ENCODE data around the gene DIPK2B.

DIPK2B gene

GRCh38 chrX:45165726-45166125, 35.0 kb downstream of the DIPK2B start:
- Histone ChIP-seq H3K27ac (no peak overlapping the region), H4K20me1 (ENCODE audit: insufficient read depth) (no peaks in the 10 kb centered on the region), H3K4me1 (ENCODE audit: low read depth, poor library complexity, severe bottlenecking) (no peaks in the 10 kb centered on the region), H3K4me3 (IDR thresholded peaks at IDR 0.05; ENCODE audit: insufficient read depth, low read depth, low read length) (no peak overlapping the region), H3K4me2 (no peak overlapping the region), H3K79me2 (ENCODE audit: insufficient read depth, low read depth) (no peaks in the 10 kb centered on the region), H2AFZ (ENCODE audit: low read depth) (no peak overlapping the region), H3K36me3 (ENCODE audit: insufficient read depth) (no peaks in the 10 kb centered on the region), H3K9ac (no peak overlapping the region), H3K27me3 (ENCODE audit: insufficient read depth, low read depth) (no peaks in the 10 kb centered on the region)
- TF ChIP-seq CTCF (conservative IDR thresholded peaks at IDR 0.05; ENCODE audit: low read depth, low read length): no peak

- no peaks in the 10 kb centered on the region for H4K20me1 ChIP-seq (ENCODE audit: insufficient read depth)
- no peaks in the 10 kb centered on the region for H3K27me3 ChIP-seq (ENCODE audit: insufficient read depth, low read depth)
- H3K9ac ChIP-seq: no peak overlapping the region
- H3K79me2 ChIP-seq (ENCODE audit: insufficient read depth, low read depth): no peaks in the 10 kb centered on the region
- no peak overlapping the region for H3K27ac ChIP-seq
- H3K4me1 ChIP-seq (ENCODE audit: low read depth, poor library complexity, severe bottlenecking): no peaks in the 10 kb centered on the region
- H3K36me3 ChIP-seq (ENCODE audit: insufficient read depth): no peaks in the 10 kb centered on the region
- TF ChIP-seq CTCF (conservative IDR thresholded peaks at IDR 0.05; ENCODE audit: low read depth, low read length): no peak
- H2AFZ ChIP-seq (ENCODE audit: low read depth): no peak overlapping the region
- no peak overlapping the region for H3K4me2 ChIP-seq
- no peak overlapping the region for H3K4me3 ChIP-seq (IDR thresholded peaks at IDR 0.05; ENCODE audit: insufficient read depth, low read depth, low read length)
Measured at GRCh38 chrX:45164995-45165394, 35.7 kb downstream of the DIPK2B start.

- no peak for TF ChIP-seq CTCF (conservative IDR thresholded peaks at IDR 0.05; ENCODE audit: low read depth, low read length)
- no peak overlapping the region for H2AFZ ChIP-seq (ENCODE audit: low read depth)
- H4K20me1 ChIP-seq (ENCODE audit: insufficient read depth): no peaks in the 10 kb centered on the region
- no peaks in the 10 kb centered on the region for H3K27me3 ChIP-seq (ENCODE audit: insufficient read depth, low read depth)
- no peak overlapping the region for H3K9ac ChIP-seq
- H3K4me2 ChIP-seq: no peak overlapping the region
- H3K36me3 ChIP-seq (ENCODE audit: insufficient read depth): no peaks in the 10 kb centered on the region
- no peak overlapping the region for H3K27ac ChIP-seq
- no peak overlapping the region for H3K4me3 ChIP-seq (IDR thresholded peaks at IDR 0.05; ENCODE audit: insufficient read depth, low read depth, low read length)
- no peaks in the 10 kb centered on the region for H3K79me2 ChIP-seq (ENCODE audit: insufficient read depth, low read depth)
- no peaks in the 10 kb centered on the region for H3K4me1 ChIP-seq (ENCODE audit: low read depth, poor library complexity, severe bottlenecking)
Measured at GRCh38 chrX:45164021-45164621, 36.6 kb downstream of the DIPK2B start.

GRCh38 chrX:45157647-45158046, 43.0 kb downstream of the DIPK2B start:
- no peaks in the 10 kb centered on the region for H4K20me1 ChIP-seq (ENCODE audit: insufficient read depth)
- H3K27me3 ChIP-seq (ENCODE audit: insufficient read depth, low read depth): no peaks in the 10 kb centered on the region
- H3K4me1 ChIP-seq (ENCODE audit: low read depth, poor library complexity, severe bottlenecking): no peaks in the 10 kb centered on the region
- H3K4me3 ChIP-seq (IDR thresholded peaks at IDR 0.05; ENCODE audit: insufficient read depth, low read depth, low read length): no peak overlapping the region
- H2AFZ ChIP-seq (ENCODE audit: low read depth): no peak overlapping the region
- H3K79me2 ChIP-seq (ENCODE audit: insufficient read depth, low read depth): no peaks in the 10 kb centered on the region
- H3K4me2 ChIP-seq: no peak overlapping the region
- H3K36me3 ChIP-seq (ENCODE audit: insufficient read depth): no peaks in the 10 kb centered on the region
- no peak overlapping the region for H3K9ac ChIP-seq
- no peak for TF ChIP-seq CTCF (conservative IDR thresholded peaks at IDR 0.05; ENCODE audit: low read depth, low read length)
- no peak overlapping the region for H3K27ac ChIP-seq

Measured in KMS-11 (cell line).